Thyroid gland (tissue), 4 donors: ENCODE data around the gene ITGAE. TPM values are rescaled to one million over a fixed set of nuclear protein-coding genes. Genes with fewer than 3 reads are reported as not detected.

Experiments used
- DNase-seq, 2 donors: peaks; one replicate each; pipeline ENCODE4 v3.0.0-alpha.2; 2019
- H3K27ac ChIP-seq, 3 donors: fragments of 200-600 bp; sonication (generic); 1 replicate in 2 of 3; 2 replicates in 1 of 3; pipeline ENCODE4 v1.5.1; 2016 to 2019; ENCODE audit warnings: mild to moderate bottlenecking in 1 of 3, moderate library complexity in 1 of 3
- H3K27me3 ChIP-seq: fragments of 200-600 bp; sonication (generic); one replicate; pipeline ENCODE4 v1.5.1; 2019
- H3K36me3 ChIP-seq, 2 donors: fragments of 200-600 bp; sonication (generic); one replicate each; pipeline ENCODE4 v1.5.1; 2016 to 2019
- H3K4me1 ChIP-seq, 2 donors: fragments of 200-600 bp; sonication (generic); one replicate each; pipeline ENCODE4 v1.5.1; 2017 to 2019
- H3K4me3 ChIP-seq, 3 donors: fragments of 200-600 bp; sonication (generic); replicated peaks in 1 of 3; 1 replicate in 2 of 3; 2 replicates in 1 of 3; pipeline ENCODE4 v1.5.1; 2016; ENCODE audit warnings: mild to moderate bottlenecking in 1 of 3
- H3K9me3 ChIP-seq: fragments of 200-600 bp; sonication (generic); one replicate; pipeline ENCODE4 v1.5.1; 2017
- CTCF ChIP-seq, 6 experiments: fragments of 200-600 bp in 3 of 6; fragments of 450-650 bp in 3 of 6; sonication (generic) in 3 of 6; IDR thresholded peaks; one replicate each; pipeline ENCODE4 v1.5.1; 2016 to 2019; ENCODE audit warnings: antibody characterized with exemption in 6 of 6, mild to moderate bottlenecking in 2 of 6, inconsistent platforms in 1 of 6, moderate library complexity in 1 of 6
- POLR2A ChIP-seq, 2 donors: fragments of 450-650 bp; IDR thresholded peaks; one replicate each; pipeline ENCODE4 v1.6.1; 2017; ENCODE audit warnings: antibody characterized with exemption in 2 of 2, mild to moderate bottlenecking in 2 of 2, moderate library complexity in 1 of 2
- WGBS, 2 donors: methylation state at CpG; one replicate each; pipeline ENCODE4 v1.1.5; 2017; 5-methylcytosine and 5-hydroxymethylcytosine counted together
- intact Hi-C: fragments of 100-400 bp; cut with DNase I; formaldehyde crosslinking; loops from one replicate; pipeline ENCODE4 v1.15.1; 2023
- total RNA-seq, 4 donors: library from RNA; depleted of rRNA; stranded (reverse); fragments of >200 nt; gene quantifications; one replicate each; pipeline ENCODE4 v1.2.3, GENCODE V29; 2016

ITGAE gene
- total RNA-seq, 4 donors from 2014 or later = 5.5 to 31.9 (median 19.4) TPM

- Histone ChIP-seq H3K9me3 (no peaks in the 10 kb centered on the region), H3K27me3 (no peaks in the 10 kb centered on the region), H3K4me1 (no peaks in the 10 kb centered on the region), H3K4me3 (no peak overlapping the region), H3K27ac (no peak overlapping the region), H3K36me3 (no peaks in the 10 kb centered on the region)
- DNase-seq = no peak
- WGBS, 2 donors = 89 to 90% methylated on average over 8 of the region's 8 CpGs
- intact Hi-C loops = no loop called here
- TF ChIP-seq CTCF (IDR thresholded peaks at IDR 0.05) = no peak
- TF ChIP-seq POLR2A (IDR thresholded peaks at IDR 0.05) = no peak
These were observed 18.2 kb downstream of the ITGAE start for GRCh38 chr17:3782751-3783150.

- H3K27me3 ChIP-seq = no peaks in the 10 kb centered on the region
- no peak overlapping the region for H3K4me3 ChIP-seq
These were observed 20.0 kb downstream of the ITGAE start for GRCh38 chr17:3780986-3781385.

GRCh38 chr17:3777366-3778120, 23.4 kb downstream of the ITGAE start:
- intact Hi-C loops = no loop called here
- no peaks in the 10 kb centered on the region for H3K27me3 ChIP-seq
- no peak overlapping the region for H3K4me3 ChIP-seq
- H3K9me3 ChIP-seq = no peaks in the 10 kb centered on the region
- no peak for DNase-seq
- no peak overlapping the region for H3K27ac ChIP-seq
- TF ChIP-seq POLR2A (IDR thresholded peaks at IDR 0.05) (no peak), CTCF (IDR thresholded peaks at IDR 0.05) (no peak)
- no peaks in the 10 kb centered on the region for H3K36me3 ChIP-seq
- WGBS, 2 donors = 89 to 91% methylated on average over 17 to 20 of the region's 20 CpGs
- H3K4me1 ChIP-seq = no peaks in the 10 kb centered on the region

More at GRCh38 chr17:3780986-3781385, 20.0 kb downstream of the ITGAE start:
- intact Hi-C loops = no loop called here
- no peaks in the 10 kb centered on the region for H3K9me3 ChIP-seq
- H3K36me3 ChIP-seq = no peaks in the 10 kb centered on the region
- TF ChIP-seq POLR2A (IDR thresholded peaks at IDR 0.05) (no peak), CTCF (IDR thresholded peaks at IDR 0.05) (no peak)
- 84 to 88% methylated on average over 6 of the region's 6 CpGs for WGBS, 2 donors
- no peak overlapping the region for H3K27ac ChIP-seq
- no peak for DNase-seq
- H3K4me1 ChIP-seq = no peaks in the 10 kb centered on the region

GRCh38 chr17:3773966-3774365, 27.0 kb downstream of the ITGAE start:
- 92 to 100% methylated on average over 3 of the region's 3 CpGs for WGBS, 2 donors
- Histone ChIP-seq H3K4me3 (no peak overlapping the region), H3K4me1 (no peaks in the 10 kb centered on the region), H3K36me3 (no peaks in the 10 kb centered on the region), H3K27me3 (no peaks in the 10 kb centered on the region), H3K9me3 (no peaks in the 10 kb centered on the region), H3K27ac (no peak overlapping the region)
- TF ChIP-seq CTCF (IDR thresholded peaks at IDR 0.05) (no peak), POLR2A (IDR thresholded peaks at IDR 0.05) (no peak)
- intact Hi-C loops = no loop called here
- no peak for DNase-seq

GRCh38 chr17:3773511-3773910, 27.5 kb downstream of the ITGAE start:
- Histone ChIP-seq H3K9me3 (no peaks in the 10 kb centered on the region), H3K36me3 (no peaks in the 10 kb centered on the region), H3K4me1 (no peaks in the 10 kb centered on the region), H3K4me3 (no peak overlapping the region), H3K27me3 (no peaks in the 10 kb centered on the region), H3K27ac (no peak overlapping the region)
- no peak for TF ChIP-seq CTCF (IDR thresholded peaks at IDR 0.05)
- no peak for TF ChIP-seq POLR2A (IDR thresholded peaks at IDR 0.05)
- intact Hi-C loops = no loop called here
- no peak for DNase-seq
- 76 to 79% methylated on average over 5 of the region's 5 CpGs for WGBS, 2 donors
